Keratinocyte (primary cell): ENCODE data around the gene SLC39A1.
"Not testable (repeated sequence)": the region's sequence is repeated elsewhere in the genome, so short reads cannot be mapped to it uniquely, and the experiment has no call there.

Source experiments
- CTCF ChIP-seq, 3 experiments: IDR thresholded peaks in 1 of 3; conservative IDR thresholded peaks in 1 of 3; optimal IDR thresholded peaks in 1 of 3; 2 replicates in 2 of 3; 3 replicates in 1 of 3; pipeline versions ENCODE3 to v1.5.1; 2011; ENCODE audit warnings: low read length in 3 of 3, mild to moderate bottlenecking in 3 of 3, moderate library complexity in 2 of 3, control low read depth in 1 of 3, inconsistent platforms in 1 of 3; ENCODE audit not compliant: insufficient read depth in 2 of 3; ENCODE audit errors: extremely low read depth in 1 of 3
- EZH2 ChIP-seq: IDR thresholded peaks from one replicate; pipeline ENCODE4 v1.6.1; 2012; ENCODE audit warnings: inconsistent platforms, mild to moderate bottlenecking, low read length, moderate library complexity

- TF ChIP-seq CTCF (optimal IDR thresholded peaks at IDR 0.05 in 1 of 3, IDR thresholded peaks at IDR 0.05 in 1 of 3, conservative IDR thresholded peaks at IDR 0.05 in 1 of 3; ENCODE audit: extremely low read depth in 1 of 3, insufficient read depth in 2 of 3, low read length in 3 of 3); EZH2: not testable (repeated sequence)
Measured at GRCh38 chr1:153910560-153910959, 52.8 kb downstream of the SLC39A1 start.
